ENCODE data around the gene CYB5R2.

DNA sequence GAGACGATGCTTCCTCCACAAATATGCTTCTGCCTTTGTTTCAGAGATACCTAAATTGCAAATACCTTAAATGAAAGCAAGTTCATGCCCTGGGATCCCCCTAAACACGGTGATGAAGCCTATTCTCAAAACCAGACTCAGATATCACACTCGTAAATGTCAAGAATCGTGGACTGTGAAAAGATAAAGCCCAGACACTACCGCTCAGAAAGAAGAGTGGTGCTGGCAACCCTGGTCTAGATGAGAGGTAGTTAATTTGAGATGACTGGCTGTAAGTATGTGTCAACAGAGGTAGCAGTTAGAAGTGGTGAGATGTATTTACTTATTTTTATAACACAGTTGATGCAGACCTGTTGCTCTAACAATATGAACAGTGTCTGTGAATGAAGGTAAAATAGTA, 30.4 kb upstream of the CYB5R2 start:
- no peak for TF ChIP-seq POLR2AphosphoS5 (IDR thresholded peaks at IDR 0.05; ENCODE audit: low read depth, low read length)
- TF ChIP-seq FOXP2 (optimal IDR thresholded peaks at IDR 0.05; ENCODE audit: borderline replicate concordance, extremely low read depth, extremely low read length, insufficient read depth), result no peak
- TF ChIP-seq TAF1 (IDR thresholded peaks at IDR 0.05; ENCODE audit: borderline replicate concordance, insufficient read depth, low read length), result no peak
- TF ChIP-seq, protein P1, sequence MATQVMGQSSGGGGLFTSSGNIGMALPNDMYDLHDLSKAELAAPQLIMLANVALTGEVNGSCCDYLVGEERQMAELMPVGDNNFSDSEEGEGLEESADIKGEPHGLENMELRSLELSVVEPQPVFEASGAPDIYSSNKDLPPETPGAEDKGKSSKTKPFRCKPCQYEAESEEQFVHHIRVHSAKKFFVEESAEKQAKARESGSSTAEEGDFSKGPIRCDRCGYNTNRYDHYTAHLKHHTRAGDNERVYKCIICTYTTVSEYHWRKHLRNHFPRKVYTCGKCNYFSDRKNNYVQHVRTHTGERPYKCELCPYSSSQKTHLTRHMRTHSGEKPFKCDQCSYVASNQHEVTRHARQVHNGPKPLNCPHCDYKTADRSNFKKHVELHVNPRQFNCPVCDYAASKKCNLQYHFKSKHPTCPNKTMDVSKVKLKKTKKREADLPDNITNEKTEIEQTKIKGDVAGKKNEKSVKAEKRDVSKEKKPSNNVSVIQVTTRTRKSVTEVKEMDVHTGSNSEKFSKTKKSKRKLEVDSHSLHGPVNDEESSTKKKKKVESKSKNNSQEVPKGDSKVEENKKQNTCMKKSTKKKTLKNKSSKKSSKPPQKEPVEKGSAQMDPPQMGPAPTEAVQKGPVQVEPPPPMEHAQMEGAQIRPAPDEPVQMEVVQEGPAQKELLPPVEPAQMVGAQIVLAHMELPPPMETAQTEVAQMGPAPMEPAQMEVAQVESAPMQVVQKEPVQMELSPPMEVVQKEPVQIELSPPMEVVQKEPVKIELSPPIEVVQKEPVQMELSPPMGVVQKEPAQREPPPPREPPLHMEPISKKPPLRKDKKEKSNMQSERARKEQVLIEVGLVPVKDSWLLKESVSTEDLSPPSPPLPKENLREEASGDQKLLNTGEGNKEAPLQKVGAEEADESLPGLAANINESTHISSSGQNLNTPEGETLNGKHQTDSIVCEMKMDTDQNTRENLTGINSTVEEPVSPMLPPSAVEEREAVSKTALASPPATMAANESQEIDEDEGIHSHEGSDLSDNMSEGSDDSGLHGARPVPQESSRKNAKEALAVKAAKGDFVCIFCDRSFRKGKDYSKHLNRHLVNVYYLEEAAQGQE (IDR thresholded peaks at IDR 0.05; ENCODE audit: insufficient read depth in 1 of 2, low read depth in 2 of 2, low read length in 2 of 2), result no peak
